Thoracic aorta (tissue), 2 donors: ENCODE results near the gene SLC13A5. TPM values are rescaled to one million over a fixed set of nuclear protein-coding genes. Genes with fewer than 3 reads are reported as not detected.
"Not testable (repeated sequence)": the region's sequence is repeated elsewhere in the genome, so short reads cannot be mapped to it uniquely, and the experiment has no call there.

Experiments
- ATAC-seq: fragments of 150-250 bp; one replicate; pipeline ENCODE4 v1.8.0; 2017; ENCODE audit warnings: low read depth; ENCODE audit not compliant: insufficient number of reproducible peaks, low FRiP score
- DNase-seq: peaks from one replicate; pipeline ENCODE4 v3.0.0-alpha.2; 2020; ENCODE audit warnings: low spot score
- H3K27ac ChIP-seq, 2 donors: fragments of 200-600 bp; sonication (generic); 1 replicate in 1 of 2; 2 replicates in 1 of 2; pipeline ENCODE4 v1.5.1; 2016; ENCODE audit warnings: mild to moderate bottlenecking in 2 of 2, moderate library complexity in 2 of 2
- H3K27me3 ChIP-seq: fragments of 200-600 bp; sonication (generic); replicated peaks from 2 replicates; pipeline ENCODE4 v1.6.0; 2016; ENCODE audit warnings: mild to moderate bottlenecking; ENCODE audit not compliant: insufficient read depth
- H3K36me3 ChIP-seq: fragments of 200-600 bp; sonication (generic); one replicate; pipeline ENCODE4 v1.5.1; 2016
- H3K4me1 ChIP-seq, 2 donors: fragments of 200-600 bp; sonication (generic); 1 replicate in 1 of 2; 2 replicates in 1 of 2; pipeline versions ENCODE4 v1.5.1 to v1.6.0; 2016; ENCODE audit warnings: low read depth in 2 of 2, mild to moderate bottlenecking in 1 of 2; ENCODE audit not compliant: control insufficient read depth in 1 of 2
- H3K4me3 ChIP-seq: fragments of 200-600 bp; sonication (generic); 2 replicates; pipeline ENCODE4 v1.5.1; 2016; ENCODE audit warnings: mild to moderate bottlenecking
- H3K9me3 ChIP-seq: fragments of 200-600 bp; sonication (generic); 2 replicates; pipeline ENCODE4 v1.5.1; 2016
- total RNA-seq, 2 donors: library from RNA; depleted of rRNA; stranded (reverse); fragments of >200 nt; gene quantifications; one replicate each; pipeline versions ENCODE4 v1.1.0 to v1.2.3, GENCODE V29; 2016
- TF ChIP-seq, protein P1 (sequence below): fragments of 200-600 bp; sonication (generic); IDR thresholded peaks from one replicate; pipeline ENCODE4 v1.5.1; 2019; ENCODE audit warnings: antibody characterized with exemption

The SLC13A5 gene
- total RNA-seq, 2 donors from 2014 or later, result not detected

GRCh38 chr17:6748617-6749016 lies 35.4 kb upstream of the SLC13A5 start:
- Histone ChIP-seq H3K4me3 (no peak overlapping the region), H3K27ac (no peak overlapping the region), H3K4me1 (peaks cover 3 to 20% of the 10 kb centered on the region in 2 donors), H3K27me3 (no peaks in the 10 kb centered on the region), H3K36me3 (no peaks in the 10 kb centered on the region), H3K9me3 (no peaks in the 10 kb centered on the region)
- ATAC-seq (no peak), DNase-seq (no peak)
- TF ChIP-seq, protein P1, sequence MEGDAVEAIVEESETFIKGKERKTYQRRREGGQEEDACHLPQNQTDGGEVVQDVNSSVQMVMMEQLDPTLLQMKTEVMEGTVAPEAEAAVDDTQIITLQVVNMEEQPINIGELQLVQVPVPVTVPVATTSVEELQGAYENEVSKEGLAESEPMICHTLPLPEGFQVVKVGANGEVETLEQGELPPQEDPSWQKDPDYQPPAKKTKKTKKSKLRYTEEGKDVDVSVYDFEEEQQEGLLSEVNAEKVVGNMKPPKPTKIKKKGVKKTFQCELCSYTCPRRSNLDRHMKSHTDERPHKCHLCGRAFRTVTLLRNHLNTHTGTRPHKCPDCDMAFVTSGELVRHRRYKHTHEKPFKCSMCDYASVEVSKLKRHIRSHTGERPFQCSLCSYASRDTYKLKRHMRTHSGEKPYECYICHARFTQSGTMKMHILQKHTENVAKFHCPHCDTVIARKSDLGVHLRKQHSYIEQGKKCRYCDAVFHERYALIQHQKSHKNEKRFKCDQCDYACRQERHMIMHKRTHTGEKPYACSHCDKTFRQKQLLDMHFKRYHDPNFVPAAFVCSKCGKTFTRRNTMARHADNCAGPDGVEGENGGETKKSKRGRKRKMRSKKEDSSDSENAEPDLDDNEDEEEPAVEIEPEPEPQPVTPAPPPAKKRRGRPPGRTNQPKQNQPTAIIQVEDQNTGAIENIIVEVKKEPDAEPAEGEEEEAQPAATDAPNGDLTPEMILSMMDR, result no peak

DNA sequence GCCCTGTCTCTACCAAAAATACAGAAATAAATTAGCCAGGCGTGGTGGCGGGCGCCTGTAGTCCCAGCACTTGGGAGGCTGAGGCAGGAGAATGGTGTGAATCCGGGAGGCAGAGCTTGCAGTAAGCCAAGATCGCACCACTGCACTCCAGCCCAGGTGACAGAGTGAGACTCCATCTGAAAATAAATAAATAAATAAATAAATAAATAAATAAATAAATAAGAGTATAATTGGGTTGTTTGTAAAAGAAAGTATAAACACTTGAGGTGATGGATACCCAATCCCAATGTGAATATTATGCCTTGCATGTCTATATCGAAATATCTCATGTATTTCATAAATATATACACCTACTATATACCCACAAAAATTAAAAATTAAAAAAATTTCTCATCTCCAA lies 33.5 kb upstream of the SLC13A5 start:
- not testable (repeated sequence) for H3K27me3 ChIP-seq, H3K4me3 ChIP-seq, H3K36me3 ChIP-seq, ATAC-seq, H3K27ac ChIP-seq, H3K4me1 ChIP-seq, DNase-seq, H3K9me3 ChIP-seq

- Histone ChIP-seq H3K27ac (no peak overlapping the region), H3K4me3 (no peak overlapping the region), H3K27me3 (no peaks in the 10 kb centered on the region), H3K4me1 (no peaks in the 10 kb centered on the region), H3K9me3 (no peaks in the 10 kb centered on the region), H3K36me3 (no peaks in the 10 kb centered on the region)
- DNase-seq (no peak), ATAC-seq (no peak)
- TF ChIP-seq, protein P1, result no peak
Measured at GRCh38 chr17:6729531-6729930, 16.4 kb upstream of the SLC13A5 start.

DNA sequence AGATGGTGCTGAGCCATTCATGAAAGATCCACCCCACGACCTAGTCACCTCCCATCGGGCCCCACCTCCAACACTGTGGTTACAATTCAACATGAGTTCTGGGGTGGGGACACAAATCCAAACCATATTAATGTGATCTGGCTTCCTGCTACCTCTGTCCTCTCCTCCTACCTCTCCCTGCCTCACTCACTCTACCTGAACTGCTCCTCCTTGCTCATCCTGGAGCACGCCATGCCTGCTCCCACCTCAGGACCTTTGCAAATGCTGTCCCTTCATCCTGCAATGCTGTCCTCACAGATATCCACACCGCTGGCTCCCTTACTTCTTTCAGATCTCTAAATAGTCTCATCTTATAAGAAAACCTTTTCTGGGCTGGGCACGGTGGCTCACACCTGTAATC lies 10.8 kb upstream of the SLC13A5 start:
- TF ChIP-seq, protein P1, result no peak
- Histone ChIP-seq H3K4me3 (no peak overlapping the region), H3K36me3 (no peaks in the 10 kb centered on the region), H3K9me3 (no peaks in the 10 kb centered on the region), H3K4me1 (no peaks in the 10 kb centered on the region), H3K27ac (no peak overlapping the region), H3K27me3 (no peaks in the 10 kb centered on the region)
- ATAC-seq (no peak), DNase-seq (no peak)

GRCh38 chr17:6721744-6722143 lies 8.6 kb upstream of the SLC13A5 start:
- H3K4me3 ChIP-seq, result no peak overlapping the region
- TF ChIP-seq, protein P1, result no peak
- no peaks in the 10 kb centered on the region for H3K27me3 ChIP-seq
- H3K36me3 ChIP-seq, result no peaks in the 10 kb centered on the region
- H3K9me3 ChIP-seq, result no peaks in the 10 kb centered on the region
- H3K27ac ChIP-seq, result no peak overlapping the region
- H3K4me1 ChIP-seq, result no peaks in the 10 kb centered on the region
- ATAC-seq (no peak), DNase-seq (no peak)

GRCh38 chr17:6716736-6717135 lies 3.6 kb upstream of the SLC13A5 start:
- ATAC-seq, result no peak
- TF ChIP-seq, protein P1, result no peak

More at GRCh38 chr17:6716736-6717135, 3.6 kb upstream of the SLC13A5 start:
- Histone ChIP-seq H3K27ac (no peak overlapping the region), H3K4me3 (no peak overlapping the region), H3K4me1 (no peaks in the 10 kb centered on the region), H3K36me3 (no peaks in the 10 kb centered on the region), H3K9me3 (peaks cover 3% of the 10 kb centered on the region), H3K27me3 (peaks cover 4% of the 10 kb centered on the region)
- no peak for DNase-seq
